HG03565 (cell line): ENCODE measurements around the gene NCAPG.
A peak's percentile ranks its signal among the peaks of the same experiment; 100 is the strongest.

Experiments
- ATAC-seq: cut with Tn5 transposase; IDR thresholded peaks from one replicate; pipeline ENCODE4 v1.9.1; 2021; ENCODE audit warnings: mild to moderate bottlenecking, moderate library complexity; ENCODE audit not compliant: unreplicated experiment

Gene NCAPG, protein sequence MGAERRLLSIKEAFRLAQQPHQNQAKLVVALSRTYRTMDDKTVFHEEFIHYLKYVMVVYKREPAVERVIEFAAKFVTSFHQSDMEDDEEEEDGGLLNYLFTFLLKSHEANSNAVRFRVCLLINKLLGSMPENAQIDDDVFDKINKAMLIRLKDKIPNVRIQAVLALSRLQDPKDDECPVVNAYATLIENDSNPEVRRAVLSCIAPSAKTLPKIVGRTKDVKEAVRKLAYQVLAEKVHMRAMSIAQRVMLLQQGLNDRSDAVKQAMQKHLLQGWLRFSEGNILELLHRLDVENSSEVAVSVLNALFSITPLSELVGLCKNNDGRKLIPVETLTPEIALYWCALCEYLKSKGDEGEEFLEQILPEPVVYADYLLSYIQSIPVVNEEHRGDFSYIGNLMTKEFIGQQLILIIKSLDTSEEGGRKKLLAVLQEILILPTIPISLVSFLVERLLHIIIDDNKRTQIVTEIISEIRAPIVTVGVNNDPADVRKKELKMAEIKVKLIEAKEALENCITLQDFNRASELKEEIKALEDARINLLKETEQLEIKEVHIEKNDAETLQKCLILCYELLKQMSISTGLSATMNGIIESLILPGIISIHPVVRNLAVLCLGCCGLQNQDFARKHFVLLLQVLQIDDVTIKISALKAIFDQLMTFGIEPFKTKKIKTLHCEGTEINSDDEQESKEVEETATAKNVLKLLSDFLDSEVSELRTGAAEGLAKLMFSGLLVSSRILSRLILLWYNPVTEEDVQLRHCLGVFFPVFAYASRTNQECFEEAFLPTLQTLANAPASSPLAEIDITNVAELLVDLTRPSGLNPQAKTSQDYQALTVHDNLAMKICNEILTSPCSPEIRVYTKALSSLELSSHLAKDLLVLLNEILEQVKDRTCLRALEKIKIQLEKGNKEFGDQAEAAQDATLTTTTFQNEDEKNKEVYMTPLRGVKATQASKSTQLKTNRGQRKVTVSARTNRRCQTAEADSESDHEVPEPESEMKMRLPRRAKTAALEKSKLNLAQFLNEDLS

DNA sequence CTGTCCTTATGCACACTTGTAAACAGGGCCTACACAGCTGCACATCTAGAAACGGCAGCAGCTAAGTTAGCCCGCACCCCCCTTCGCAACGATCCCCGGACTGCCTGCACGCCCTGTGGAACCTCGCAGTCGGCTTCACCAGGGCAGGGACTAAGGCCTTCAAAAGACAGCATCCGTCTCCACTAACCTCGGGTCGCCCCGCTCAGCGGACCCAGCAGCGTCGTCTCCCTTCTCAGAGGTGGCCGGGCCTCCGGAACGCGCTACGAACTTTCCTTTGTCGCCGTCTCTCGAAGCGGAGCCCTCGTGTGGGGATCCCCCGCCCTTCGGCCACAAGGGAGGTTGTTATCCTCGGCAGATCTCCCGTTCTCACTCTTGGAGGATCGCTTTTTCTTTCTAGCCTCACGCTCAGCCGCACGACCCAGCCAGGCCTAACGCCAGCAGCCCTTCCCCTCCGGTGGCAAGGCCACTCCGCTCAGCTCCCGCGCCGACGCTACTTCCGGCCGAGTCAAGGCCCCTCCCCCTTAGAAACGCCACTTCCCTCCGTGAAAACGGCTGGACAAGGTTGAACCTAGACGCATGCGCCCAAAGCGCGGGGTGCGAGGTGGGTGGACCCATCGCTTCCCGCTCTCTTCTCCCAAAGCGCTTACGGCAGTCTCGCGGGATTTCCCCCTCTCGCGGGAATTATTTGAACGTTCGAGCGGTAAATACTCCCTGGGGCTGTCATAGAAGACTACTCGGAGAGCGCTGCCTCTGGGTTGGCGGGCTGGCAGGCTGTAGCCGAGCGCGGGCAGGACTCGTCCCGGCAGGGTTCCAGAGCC is at the start of gene NCAPG, which contains the start of gene DCAF16:
NCAPG (plus strand) TSS at position 720 of the 818 bp plus-strand sequence. CDS start 99 bp downstream, outside the sequence.
DCAF16 (minus strand) TSS at position 498 of the 818 bp plus-strand sequence. CDS start 6,616 bp downstream, outside the sequence.
- peak; percentile 80 for ATAC-seq

DNA sequence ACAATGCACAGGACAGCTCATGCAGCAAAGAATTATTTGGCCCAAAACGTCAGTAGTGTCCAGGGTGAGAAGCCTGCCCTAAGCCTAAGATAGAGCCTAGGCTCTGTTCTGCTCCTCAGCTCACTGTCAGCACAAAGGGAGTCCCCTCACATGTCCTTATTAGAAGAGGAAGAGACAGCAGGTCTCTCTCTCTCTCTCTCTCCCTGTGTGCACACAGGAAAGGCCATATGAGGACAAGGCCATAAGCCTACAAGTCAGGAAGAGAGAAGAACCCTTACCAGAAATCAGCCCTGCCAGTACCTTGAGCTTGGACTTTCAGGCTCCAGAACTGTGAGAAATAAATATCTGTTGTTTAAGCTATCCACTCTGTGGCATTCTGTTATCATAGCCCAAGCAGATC is 49.7 kb upstream of the NCAPG start:
- no peak for ATAC-seq

DNA sequence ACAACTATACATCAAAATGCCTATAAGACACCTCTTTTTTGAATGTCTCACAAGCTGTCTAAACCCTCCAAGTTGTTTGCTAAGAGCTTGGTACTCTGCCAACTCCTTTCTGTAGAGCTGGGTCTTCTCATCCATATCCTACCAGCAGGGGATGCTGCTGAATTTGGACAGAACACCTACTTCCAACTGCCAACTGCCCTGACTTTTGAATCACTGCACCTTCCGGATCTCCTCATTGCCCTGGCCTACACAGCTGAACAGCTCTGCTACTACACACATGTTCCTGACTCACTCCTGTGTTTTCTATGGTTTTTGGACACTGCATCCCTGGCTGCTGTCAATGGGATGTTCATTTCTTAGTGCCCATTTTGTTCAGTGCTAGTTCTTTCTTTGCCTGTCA is 48.1 kb upstream of the NCAPG start:
- ATAC-seq = no peak

DNA sequence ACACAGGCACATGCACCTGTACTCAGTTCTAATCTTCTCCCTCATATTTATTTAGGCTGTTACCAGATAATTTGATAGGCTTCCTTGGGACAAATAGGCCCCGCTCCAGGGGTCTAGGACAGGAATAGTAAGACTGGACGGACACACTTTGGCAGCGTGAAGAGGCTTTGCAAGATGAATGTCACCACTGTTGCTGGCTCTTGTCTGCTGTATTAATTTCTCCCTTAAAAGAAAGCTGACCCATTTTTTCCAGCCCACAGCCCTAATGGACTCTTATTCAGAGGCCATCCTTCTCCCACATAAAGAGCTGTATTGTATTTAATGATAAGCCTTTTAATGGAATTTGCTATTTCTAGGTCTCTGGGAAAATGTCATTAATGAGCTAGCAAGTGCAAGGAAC is 47.4 kb upstream of the NCAPG start:
- ATAC-seq = no peak

DNA sequence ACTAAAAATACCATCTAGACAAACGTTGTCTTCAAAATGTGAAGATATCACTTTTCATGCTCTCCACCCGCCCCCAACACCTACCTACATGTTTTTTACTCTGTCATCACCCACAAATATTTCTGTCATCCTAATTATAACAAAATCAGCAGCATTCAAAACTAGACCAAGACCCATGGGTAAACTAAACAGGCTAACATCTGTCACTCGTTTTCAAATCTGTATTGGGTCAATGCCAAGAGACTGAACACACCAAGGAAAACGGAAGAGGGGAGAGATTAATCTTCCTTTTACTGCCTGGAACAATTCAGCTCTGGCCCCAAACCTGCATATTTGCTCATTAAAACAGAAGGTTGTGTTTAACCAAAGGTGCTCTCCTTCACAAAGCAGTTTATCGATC is 46.8 kb upstream of the NCAPG start:
- ATAC-seq = no peak

DNA sequence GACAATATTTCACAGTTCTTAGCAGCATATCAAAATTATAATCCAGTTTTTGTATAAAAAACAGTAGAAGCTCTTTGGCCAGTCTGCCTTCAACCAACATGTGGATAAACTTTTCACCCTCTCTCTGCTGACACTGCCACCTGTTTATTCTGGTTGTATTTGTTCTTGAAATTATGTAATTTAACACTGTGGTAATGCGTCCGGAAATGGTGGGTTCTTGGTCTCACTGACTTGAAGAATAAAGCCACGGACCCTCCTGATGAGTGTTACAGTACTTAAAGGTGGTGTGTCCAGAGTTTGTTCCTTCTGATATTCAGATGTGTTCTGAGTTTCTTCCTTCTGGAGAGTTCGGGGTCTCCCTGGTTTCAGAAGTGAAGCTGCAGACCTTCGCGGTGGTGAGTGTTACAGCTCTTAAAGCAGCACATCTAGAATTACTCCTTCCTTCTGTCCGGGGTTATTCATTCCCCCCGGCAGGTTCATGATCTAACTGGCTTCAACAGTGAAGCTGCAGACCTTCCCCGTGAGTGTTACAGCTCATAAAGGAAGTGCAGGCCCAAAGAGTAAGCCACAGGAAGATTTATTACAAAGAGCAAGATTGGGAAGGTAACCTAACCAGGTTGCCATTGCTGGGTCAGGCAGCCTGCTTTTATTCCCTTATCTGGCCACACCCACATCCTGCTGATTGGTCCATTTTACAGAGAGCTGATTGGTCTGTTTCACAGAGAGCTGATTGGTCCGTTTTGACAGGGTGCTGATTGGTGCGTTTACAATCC is 45.1 kb upstream of the NCAPG start:
- ATAC-seq = no peak

DNA sequence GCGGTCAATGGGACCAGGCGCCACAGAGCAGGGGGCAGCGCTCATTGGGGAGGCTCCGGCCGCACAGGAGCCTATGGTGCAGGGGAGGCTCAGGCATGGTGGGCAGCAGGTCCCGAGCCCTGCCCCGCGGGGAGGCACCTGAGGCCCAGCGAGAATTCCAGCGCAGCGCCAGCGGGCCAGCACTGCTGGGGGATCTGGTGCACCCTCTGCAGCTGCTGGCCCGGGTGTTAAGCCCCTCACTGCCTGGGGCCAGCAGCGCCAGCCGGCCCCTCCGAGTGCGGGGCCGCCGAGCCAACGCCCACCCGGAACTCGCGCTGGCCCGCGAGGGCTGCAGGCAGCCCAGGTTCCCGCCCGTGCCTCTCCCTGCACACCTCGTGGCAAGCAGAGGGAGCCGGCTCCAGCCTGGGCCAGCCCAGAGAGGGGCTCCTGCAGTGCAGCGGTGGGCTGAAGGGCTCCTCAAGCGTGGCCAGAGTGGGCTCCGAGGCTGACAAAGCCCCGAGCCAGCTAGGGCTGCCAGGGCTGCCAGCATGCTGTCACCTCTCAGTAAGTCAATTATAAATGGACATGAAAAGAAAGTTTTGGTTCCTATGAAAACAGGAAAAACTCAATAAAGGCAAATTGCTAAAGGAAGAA is 43.8 kb upstream of the NCAPG start:
- no peak for ATAC-seq

- no peak for ATAC-seq
Measured at GRCh38 chr4:17769406-17770174, 41.2 kb upstream of the NCAPG start.

DNA sequence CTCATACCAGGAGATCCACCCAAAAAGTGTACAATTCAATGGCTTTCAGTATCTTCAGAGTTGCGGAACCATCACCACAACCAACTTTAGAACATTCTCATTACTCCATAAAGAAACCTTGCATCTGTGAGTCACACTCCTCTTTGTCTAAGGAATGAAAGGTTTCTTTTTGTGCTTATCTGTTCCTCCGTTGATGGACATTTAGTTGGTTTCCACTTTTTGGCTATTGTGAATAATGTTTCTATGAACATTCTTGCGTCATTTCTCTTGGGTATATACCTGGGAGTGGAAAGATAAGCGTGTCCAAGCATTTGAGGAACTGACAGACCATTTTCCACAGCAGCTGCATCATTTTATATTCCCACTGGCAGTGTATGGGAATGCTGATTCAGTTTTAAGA is 39.9 kb upstream of the NCAPG start:
- ATAC-seq = no peak

DNA sequence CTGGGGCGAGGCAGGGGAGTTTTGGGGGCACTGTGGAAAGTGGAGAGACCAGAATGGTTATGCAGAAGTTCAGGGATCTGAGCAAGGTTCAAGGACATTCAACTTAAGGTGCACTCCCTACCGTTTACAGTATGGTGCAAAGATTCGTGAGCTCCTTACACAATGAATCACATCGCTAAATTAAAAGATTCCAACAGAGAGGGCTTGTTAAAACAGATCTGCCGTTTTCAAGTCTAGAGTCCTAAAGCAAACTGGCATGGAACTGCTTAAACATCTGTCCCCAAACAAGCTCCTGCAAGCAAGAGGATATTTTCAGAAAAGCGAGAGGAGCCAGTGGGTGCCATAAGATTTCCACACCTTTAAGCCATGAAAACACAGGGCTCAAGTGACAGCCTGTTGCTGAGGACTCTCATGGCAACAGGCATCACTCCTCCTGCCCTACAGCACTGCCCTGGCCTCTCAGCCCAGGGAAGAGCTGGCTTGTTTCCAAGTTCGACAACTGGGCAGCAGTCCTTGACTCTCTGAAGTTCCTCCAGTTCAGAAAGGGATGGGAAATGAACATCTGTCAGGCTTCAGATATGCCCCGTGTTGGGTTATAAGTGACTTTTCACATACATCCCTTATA is 39.4 kb upstream of the NCAPG start:
- ATAC-seq = no peak

DNA sequence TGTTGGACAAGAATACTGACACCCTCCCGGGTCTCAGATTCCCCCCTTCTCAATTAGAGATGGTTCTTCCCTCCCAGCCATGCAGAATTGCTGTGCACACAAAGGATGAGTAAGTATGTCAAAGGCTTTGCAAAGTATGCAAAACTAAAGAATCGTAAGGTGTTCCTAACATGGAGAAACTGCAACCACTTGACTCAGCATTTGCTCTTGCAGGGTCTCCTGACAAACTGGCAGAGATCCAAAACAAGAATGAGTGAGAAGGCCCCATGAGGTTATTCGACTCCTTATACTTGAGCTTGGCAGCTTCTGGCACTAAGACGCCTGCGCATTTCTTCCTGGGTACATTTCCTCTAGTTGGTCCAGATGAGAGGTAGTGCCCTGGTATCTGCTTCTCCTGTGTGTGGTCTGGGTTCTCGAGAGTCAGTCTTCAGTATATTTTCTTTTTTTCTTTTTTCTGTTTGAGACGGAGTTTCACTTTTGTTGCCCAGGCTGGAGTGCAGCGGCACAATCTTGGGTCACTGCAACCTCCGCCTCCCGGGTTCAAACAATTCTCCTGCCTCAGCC is 37.6 kb upstream of the NCAPG start:
- no peak for ATAC-seq

DNA sequence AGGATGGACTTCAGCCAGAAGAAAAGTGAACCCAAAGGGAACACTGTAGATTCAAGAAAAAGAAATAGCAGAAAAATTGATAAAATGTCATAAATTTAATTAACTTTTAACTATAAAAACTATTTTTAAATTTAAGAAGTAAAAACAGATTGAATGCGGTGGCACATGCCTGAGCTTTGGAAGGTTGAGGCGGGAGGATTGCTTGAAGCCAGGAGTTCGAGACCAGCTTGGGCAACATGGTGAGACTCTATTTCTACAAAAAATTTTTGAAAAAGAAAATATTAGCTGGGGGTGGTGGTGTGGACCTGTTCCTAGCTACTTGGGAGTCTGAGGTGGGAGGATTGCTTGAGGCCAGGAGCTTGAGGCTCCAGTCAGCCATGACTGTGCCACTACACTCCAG is 32.3 kb upstream of the NCAPG start:
- no peak for ATAC-seq

DNA sequence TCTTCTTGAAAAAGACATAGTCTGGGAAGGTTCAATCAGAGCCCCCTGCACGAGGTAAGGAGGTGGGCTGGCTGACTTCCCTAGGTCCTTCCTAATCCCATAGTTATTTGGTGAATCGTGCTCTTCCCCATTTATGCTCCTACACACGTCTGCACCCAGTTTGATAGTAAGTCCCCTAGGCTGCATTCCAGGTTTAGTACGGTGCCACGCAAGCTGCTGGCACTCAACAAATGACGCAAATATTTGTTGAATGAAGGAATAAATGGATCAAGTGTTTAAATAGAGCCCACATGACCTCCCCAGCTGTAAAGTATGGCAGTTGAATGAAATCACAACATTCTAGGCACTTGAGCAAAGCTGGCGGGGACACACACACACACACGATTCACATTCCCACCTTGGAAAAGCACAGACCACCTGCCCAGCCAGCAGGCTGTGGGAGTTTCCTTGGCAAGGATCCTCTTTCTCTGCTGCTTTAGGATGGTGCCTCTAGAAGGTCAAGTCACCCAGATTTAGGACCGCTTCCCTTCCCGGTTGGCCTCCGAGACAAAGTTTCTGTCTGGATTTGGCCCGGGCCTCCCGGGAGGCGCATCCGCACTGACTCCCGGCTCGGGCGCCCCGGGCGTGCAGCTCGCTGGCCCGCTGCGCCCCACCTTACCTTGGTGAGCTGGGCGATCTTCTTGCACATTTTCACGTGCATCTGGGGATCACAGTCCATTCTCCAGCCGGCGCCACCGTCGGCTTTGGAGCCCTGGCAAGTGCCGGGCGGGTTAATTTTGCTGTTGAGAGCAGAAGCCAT is 30.1 kb upstream of the NCAPG start:
- no peak for ATAC-seq

GRCh38 chr4:17781300-17782287 is 29.2 kb upstream of the NCAPG start, which contains the start of gene FAM184B:
FAM184B (minus strand) TSS chr4:17781621; CDS start chr4:17781299, 322 bp downstream.
- no peak for ATAC-seq

DNA sequence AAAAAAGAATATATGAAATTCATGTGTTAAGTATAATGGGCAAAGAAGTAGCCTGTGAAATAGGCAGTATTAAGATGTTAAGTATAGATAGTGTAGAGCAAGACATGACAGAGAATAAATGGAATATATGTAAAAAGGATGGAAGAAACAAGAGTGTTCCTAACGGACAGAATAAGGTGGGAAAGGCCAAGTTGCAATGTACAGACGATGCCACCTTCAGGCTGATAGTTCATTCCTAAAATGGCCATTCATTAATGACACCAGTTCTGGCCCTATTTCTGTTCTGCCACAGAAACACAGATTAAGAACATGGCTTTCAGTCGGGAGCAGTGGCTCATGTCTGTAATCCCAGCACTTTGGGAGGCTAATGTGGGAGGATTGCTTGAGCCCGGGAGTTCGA is 24.9 kb upstream of the NCAPG start:
- no peak for ATAC-seq

DNA sequence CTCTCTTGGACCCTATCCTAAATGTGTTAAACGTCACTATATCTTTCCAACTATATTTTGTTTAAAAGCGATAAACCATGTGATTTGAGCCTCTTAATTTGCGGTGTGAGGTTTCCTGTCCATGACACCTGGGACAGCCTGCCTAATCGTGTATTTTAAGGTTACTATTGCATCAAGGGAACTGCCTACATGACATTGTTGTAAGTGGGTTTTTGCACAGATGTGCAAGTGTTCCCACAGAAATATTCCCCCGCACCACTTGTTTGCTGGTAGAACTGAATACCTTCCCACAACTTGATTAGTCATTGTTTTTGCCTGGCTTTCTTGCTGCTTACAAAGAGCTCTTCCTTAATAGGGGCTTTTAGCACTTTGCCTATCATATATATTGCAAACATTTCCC is 24.2 kb upstream of the NCAPG start:
- ATAC-seq = no peak
